K562 (cell line): ENCODE results near the gene PLEKHM2. TPM values are rescaled to one million over a fixed set of nuclear protein-coding genes. Genes with fewer than 3 reads are reported as not detected.

ENCODE experiments used
- HOXB6 ChIP-seq: fragments of 250-450 bp; sonication (Bioruptor Pico); IDR thresholded peaks from 2 replicates; pipeline ENCODE4 v1.5.1; 2022; ENCODE audit warnings: mild to moderate bottlenecking, borderline replicate concordance
- RNF2 ChIP-seq: sonication (generic); IDR thresholded peaks from 2 replicates; pipeline ENCODE4 v1.6.1; 2016
- ZC3H11A ChIP-seq: IDR thresholded peaks from 2 replicates; pipeline ENCODE4 v1.6.1; 2012; ENCODE audit warnings: low read depth, low read length, improper control_type of control experiment
- ZNF830 ChIP-seq: fragments of 250-450 bp; sonication (Bioruptor Pico); IDR thresholded peaks from 2 replicates; pipeline ENCODE4 v1.5.0; 2021; ENCODE audit warnings: mild to moderate bottlenecking
- polyA plus RNA-seq, 8 experiments: library from polyadenylated mRNA; depleted of rRNA in 4 of 8; stranded (reverse) in 5 of 8; unstranded in 3 of 8; fragments of >200 nt; fragmentation: Nextera tagmentation in 2 of 8; fragmentation: Illumina TruSeq in 1 of 8; extraction: Ambion mirVana in 2 of 8; extraction: Trizol in 1 of 8; gene quantifications; 2 replicates each; pipeline versions ENCODE4 v1.2.1 to v1.2.3, GENCODE V29; 2011 to 2014; ENCODE audit warnings: inconsistent platforms in 1 of 8, missing spikeins in 1 of 8
- total RNA-seq, 7 experiments: library from RNA; depleted of rRNA in 6 of 7; stranded (reverse); fragments of >200 nt in 6 of 7; fragmentation: Illumina TruSeq in 2 of 7; extraction: Trizol in 2 of 7; gene quantifications; 2 replicates each; pipeline versions ENCODE4 v1.2.1 to v1.2.3, GENCODE V29; 2011 to 2021; ENCODE audit warnings: low replicate concordance in 1 of 7
- TF ChIP-seq, protein P1 (sequence below), 2 experiments: fragments of 450-650 bp in 1 of 2; sonication (generic) in 1 of 2; formaldehyde crosslinking; conservative IDR thresholded peaks; 2 replicates each; pipeline versions ENCODE4 v1.4.0 to v1.8.1; 2020 to 2022; ENCODE audit warnings: mild to moderate bottlenecking in 1 of 2, missing genetic modification reagents in 1 of 2
- TF ChIP-seq, protein P2 (sequence below): fragments of 250-450 bp; sonication (Bioruptor Pico); IDR thresholded peaks from 2 replicates; pipeline ENCODE4 v1.5.0; 2022; ENCODE audit warnings: mild to moderate bottlenecking
- TF ChIP-seq, protein P3 (sequence below): fragments of 450-650 bp; IDR thresholded peaks from 2 replicates; pipeline ENCODE4 v1.6.1; 2018; ENCODE audit not compliant: partially characterized antibody
- TF ChIP-seq, protein P4 (sequence below): fragments of 250-450 bp; sonication (Bioruptor Pico); IDR thresholded peaks from 2 replicates; pipeline ENCODE4 v1.8.0; 2021; ENCODE audit warnings: moderate library complexity, mild to moderate bottlenecking, inconsistent platforms
- TF ChIP-seq, protein P5 (sequence below): sonication (generic); formaldehyde crosslinking; IDR thresholded peaks from 2 replicates; pipeline ENCODE4 v1.8.0; 2022; ENCODE audit warnings: missing genetic modification reagents, mild to moderate bottlenecking, moderate library complexity, borderline replicate concordance

The PLEKHM2 gene
- total and polyA plus RNA-seq, 9 of the 15 experiments (the other 6 are each of a cell fraction or from before 2014, with no cell fraction given): 0.27 to 63.7 (median 33.2) TPM

DNA sequence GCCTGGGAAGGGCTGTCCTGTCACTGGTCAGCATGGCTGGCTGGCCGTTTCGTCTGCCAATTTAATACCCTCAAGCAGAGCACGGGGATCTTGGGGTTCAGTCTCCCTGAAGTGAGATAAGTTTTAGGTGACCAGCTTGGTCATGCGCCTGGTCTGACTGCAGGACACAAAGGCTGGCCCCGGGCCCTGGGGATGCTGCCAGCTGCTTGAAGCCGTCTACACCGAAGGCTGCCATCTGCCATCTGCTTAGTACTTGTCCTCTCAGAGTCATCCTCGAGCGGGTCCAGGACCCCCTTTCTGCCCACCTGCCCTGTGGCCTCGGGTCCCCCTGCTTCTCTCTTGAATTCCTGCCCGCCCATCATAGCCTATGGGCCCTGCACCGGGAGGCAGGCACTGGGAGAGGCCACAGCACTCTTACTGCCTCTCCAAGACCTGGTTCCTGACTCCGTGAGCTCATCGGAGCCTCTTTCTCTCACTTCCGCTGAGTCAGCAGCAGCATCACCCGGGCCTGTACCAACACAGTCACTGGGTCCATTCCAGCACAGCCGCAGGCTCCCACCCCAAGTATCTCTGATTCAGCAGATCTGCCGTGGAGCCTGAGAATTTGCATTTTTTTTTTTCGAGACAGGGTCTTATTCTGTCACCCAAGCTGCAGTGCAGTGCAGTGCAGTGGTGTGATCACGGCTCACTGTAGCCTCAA lies 81.5 kb downstream of the PLEKHM2 start (continued):
- TF ChIP-seq RNF2 (no peak), HOXB6 (CRISPR knock-in tag) (no peak), ZNF830 (CRISPR knock-in tag) (no peak), ZC3H11A (no peak)
- TF ChIP-seq, protein P1, sequence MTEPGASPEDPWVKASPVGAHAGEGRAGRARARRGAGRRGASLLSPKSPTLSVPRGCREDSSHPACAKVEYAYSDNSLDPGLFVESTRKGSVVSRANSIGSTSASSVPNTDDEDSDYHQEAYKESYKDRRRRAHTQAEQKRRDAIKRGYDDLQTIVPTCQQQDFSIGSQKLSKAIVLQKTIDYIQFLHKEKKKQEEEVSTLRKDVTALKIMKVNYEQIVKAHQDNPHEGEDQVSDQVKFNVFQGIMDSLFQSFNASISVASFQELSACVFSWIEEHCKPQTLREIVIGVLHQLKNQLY (CRISPR knock-in tag; conservative IDR thresholded peaks at IDR 0.05): no peak
- TF ChIP-seq, protein P2, sequence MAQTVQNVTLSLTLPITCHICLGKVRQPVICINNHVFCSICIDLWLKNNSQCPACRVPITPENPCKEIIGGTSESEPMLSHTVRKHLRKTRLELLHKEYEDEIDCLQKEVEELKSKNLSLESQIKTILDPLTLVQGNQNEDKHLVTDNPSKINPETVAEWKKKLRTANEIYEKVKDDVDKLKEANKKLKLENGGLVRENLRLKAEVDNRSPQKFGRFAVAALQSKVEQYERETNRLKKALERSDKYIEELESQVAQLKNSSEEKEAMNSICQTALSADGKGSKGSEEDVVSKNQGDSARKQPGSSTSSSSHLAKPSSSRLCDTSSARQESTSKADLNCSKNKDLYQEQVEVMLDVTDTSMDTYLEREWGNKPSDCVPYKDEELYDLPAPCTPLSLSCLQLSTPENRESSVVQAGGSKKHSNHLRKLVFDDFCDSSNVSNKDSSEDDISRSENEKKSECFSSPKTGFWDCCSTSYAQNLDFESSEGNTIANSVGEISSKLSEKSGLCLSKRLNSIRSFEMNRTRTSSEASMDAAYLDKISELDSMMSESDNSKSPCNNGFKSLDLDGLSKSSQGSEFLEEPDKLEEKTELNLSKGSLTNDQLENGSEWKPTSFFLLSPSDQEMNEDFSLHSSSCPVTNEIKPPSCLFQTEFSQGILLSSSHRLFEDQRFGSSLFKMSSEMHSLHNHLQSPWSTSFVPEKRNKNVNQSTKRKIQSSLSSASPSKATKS: no peak
- TF ChIP-seq, protein P3, sequence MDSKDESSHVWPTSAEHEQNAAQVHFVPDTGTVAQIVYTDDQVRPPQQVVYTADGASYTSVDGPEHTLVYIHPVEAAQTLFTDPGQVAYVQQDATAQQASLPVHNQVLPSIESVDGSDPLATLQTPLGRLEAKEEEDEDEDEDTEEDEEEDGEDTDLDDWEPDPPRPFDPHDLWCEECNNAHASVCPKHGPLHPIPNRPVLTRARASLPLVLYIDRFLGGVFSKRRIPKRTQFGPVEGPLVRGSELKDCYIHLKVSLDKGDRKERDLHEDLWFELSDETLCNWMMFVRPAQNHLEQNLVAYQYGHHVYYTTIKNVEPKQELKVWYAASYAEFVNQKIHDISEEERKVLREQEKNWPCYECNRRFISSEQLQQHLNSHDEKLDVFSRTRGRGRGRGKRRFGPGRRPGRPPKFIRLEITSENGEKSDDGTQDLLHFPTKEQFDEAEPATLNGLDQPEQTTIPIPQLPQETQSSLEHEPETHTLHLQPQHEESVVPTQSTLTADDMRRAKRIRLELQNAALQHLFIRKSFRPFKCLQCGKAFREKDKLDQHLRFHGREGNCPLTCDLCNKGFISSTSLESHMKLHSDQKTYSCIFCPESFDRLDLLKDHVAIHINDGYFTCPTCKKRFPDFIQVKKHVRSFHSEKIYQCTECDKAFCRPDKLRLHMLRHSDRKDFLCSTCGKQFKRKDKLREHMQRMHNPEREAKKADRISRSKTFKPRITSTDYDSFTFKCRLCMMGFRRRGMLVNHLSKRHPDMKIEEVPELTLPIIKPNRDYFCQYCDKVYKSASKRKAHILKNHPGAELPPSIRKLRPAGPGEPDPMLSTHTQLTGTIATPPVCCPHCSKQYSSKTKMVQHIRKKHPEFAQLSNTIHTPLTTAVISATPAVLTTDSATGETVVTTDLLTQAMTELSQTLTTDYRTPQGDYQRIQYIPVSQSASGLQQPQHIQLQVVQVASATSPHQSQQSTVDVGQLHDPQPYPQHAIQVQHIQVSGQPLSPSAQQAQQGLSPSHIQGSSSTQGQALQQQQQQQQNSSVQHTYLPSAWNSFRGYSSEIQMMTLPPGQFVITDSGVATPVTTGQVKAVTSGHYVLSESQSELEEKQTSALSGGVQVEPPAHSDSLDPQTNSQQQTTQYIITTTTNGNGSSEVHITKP: peak; percentile 93
- TF ChIP-seq, protein P4, sequence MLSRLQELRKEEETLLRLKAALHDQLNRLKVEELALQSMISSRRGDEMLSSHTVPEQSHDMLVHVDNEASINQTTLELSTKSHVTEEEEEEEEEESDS (CRISPR knock-in tag): no peak
- TF ChIP-seq, protein P5, sequence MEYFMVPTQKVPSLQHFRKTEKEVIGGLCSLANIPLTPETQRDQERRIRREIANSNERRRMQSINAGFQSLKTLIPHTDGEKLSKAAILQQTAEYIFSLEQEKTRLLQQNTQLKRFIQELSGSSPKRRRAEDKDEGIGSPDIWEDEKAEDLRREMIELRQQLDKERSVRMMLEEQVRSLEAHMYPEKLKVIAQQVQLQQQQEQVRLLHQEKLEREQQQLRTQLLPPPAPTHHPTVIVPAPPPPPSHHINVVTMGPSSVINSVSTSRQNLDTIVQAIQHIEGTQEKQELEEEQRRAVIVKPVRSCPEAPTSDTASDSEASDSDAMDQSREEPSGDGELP (CRISPR knock-in tag): peak; percentile 23; the same call in 1 of the 2 replicates
